ENCODE results near the gene GGT6. TPM values are rescaled to one million over a fixed set of nuclear protein-coding genes. Genes with fewer than 3 reads are reported as not detected.

Gene GGT6
- total RNA-seq, 4 donors from 2014 or later, result not detected

- intact Hi-C loops (cut with DNase I), result loop anchor here (10.0 kb wide), 1 partner anchor 135 kb away; no protein-coding TSS in a partner anchor
- 96% methylated on average over 5 of the region's 5 CpGs for WGBS
- Histone ChIP-seq H3K27me3 (no peaks in the 10 kb centered on the region), H3K9me3 (no peaks in the 10 kb centered on the region), H3K4me3 (no peak overlapping the region), H3K4me1 (peaks cover 7 to 15% (median 11%) of the 10 kb centered on the region in 4 donors), H3K27ac (replicated peaks in 1 of 4) (no peak overlapping the region), H3K36me3 (no peaks in the 10 kb centered on the region)
- no peak for DNase-seq (ENCODE audit: extremely low spot score)
- no peak for TF ChIP-seq POLR2A (IDR thresholded peaks at IDR 0.05; ENCODE audit: low read depth)
- no peak for TF ChIP-seq CTCF (IDR thresholded peaks at IDR 0.05)
- no peak for TF ChIP-seq EP300 (IDR thresholded peaks at IDR 0.05)
- TF ChIP-seq POLR2AphosphoS5 (IDR thresholded peaks at IDR 0.05), result no peak
Observed at GRCh38 chr17:4559966-4560365, 411 bp downstream of the GGT6 start.

- H3K27me3 ChIP-seq, result no peaks in the 10 kb centered on the region
- no peaks in the 10 kb centered on the region for H3K36me3 ChIP-seq
- H3K27ac ChIP-seq (replicated peaks in 1 of 4), result no peak overlapping the region
- no peak overlapping the region for H3K4me3 ChIP-seq
- TF ChIP-seq CTCF (IDR thresholded peaks at IDR 0.05) (no peak), POLR2AphosphoS5 (IDR thresholded peaks at IDR 0.05) (no peak), POLR2A (IDR thresholded peaks at IDR 0.05; ENCODE audit: low read depth) (no peak), EP300 (IDR thresholded peaks at IDR 0.05) (no peak)
- peaks cover 14 to 22% (median 18%) of the 10 kb centered on the region in 4 donors for H3K4me1 ChIP-seq
- 58% methylated on average over 5 of the region's 17 CpGs for WGBS
- no peak for DNase-seq (ENCODE audit: extremely low spot score)
- intact Hi-C loops (cut with DNase I), result loop anchor here (10.0 kb wide), 1 partner anchor 134 kb away; no protein-coding TSS in a partner anchor
- H3K9me3 ChIP-seq, result no peaks in the 10 kb centered on the region
Observed at GRCh38 chr17:4559139-4559791, 1.1 kb downstream of the GGT6 start.

- Histone ChIP-seq H3K9me3 (no peaks in the 10 kb centered on the region), H3K36me3 (peaks cover 0 to 8% (median 5%) of the 10 kb centered on the region in 4 donors), H3K27ac (replicated peaks in 1 of 4) (no peak overlapping the region), H3K27me3 (no peaks in the 10 kb centered on the region), H3K4me3 (no peak overlapping the region), H3K4me1 (peaks cover 22 to 28% (median 26%) of the 10 kb centered on the region in 4 donors)
- WGBS, result 93% methylated on average over 18 of the region's 24 CpGs
- no peak for DNase-seq (ENCODE audit: extremely low spot score)
- intact Hi-C loops (cut with DNase I), result loop anchor here (10.0 kb wide), 1 partner anchor 134 kb away; no protein-coding TSS in a partner anchor
- no peak for TF ChIP-seq EP300 (IDR thresholded peaks at IDR 0.05)
- no peak for TF ChIP-seq POLR2A (IDR thresholded peaks at IDR 0.05; ENCODE audit: low read depth)
- TF ChIP-seq POLR2AphosphoS5 (IDR thresholded peaks at IDR 0.05), result no peak
- no peak for TF ChIP-seq CTCF (IDR thresholded peaks at IDR 0.05)
Observed at GRCh38 chr17:4558347-4558971, 1.9 kb downstream of the GGT6 start.

GRCh38 chr17:4557626-4558346 is 2.6 kb downstream of the GGT6 start:
- no peak for DNase-seq (ENCODE audit: extremely low spot score)
- WGBS, result 90% methylated on average over 5 of the region's 6 CpGs
- Histone ChIP-seq H3K27ac (replicated peaks in 1 of 4) (no peak overlapping the region), H3K9me3 (no peaks in the 10 kb centered on the region), H3K4me3 (no peak overlapping the region), H3K27me3 (no peaks in the 10 kb centered on the region), H3K36me3 (peaks cover 4 to 14% (median 12%) of the 10 kb centered on the region in 4 donors), H3K4me1 (peaks cover 22 to 28% (median 26%) of the 10 kb centered on the region in 4 donors)
- TF ChIP-seq POLR2AphosphoS5 (IDR thresholded peaks at IDR 0.05) (no peak), POLR2A (IDR thresholded peaks at IDR 0.05; ENCODE audit: low read depth) (no peak), CTCF (IDR thresholded peaks at IDR 0.05) (no peak), EP300 (IDR thresholded peaks at IDR 0.05) (no peak)
- intact Hi-C loops (cut with DNase I), result loop anchor here (10.0 kb wide), 1 partner anchor 133 kb away; no protein-coding TSS in a partner anchor
